Skin epidermis (tissue), 12 donors: ENCODE data around the gene MAML1.
A peak's percentile ranks its signal among the peaks of the same experiment; 100 is the strongest.

Source experiments
- H3K27ac ChIP-seq, 21 experiments: fragments of 200-600 bp; sonication (generic) in 11 of 21; one replicate each; pipeline ENCODE4 v1.5.0; 2020; ENCODE audit warnings: mild to moderate bottlenecking in 3 of 21, inconsistent platforms in 2 of 21, moderate library complexity in 2 of 21
- H3K4me3 ChIP-seq, 7 experiments: fragments of 200-600 bp; sonication (generic) in 2 of 7; one replicate each; pipeline ENCODE4 v1.5.0; 2020; ENCODE audit warnings: inconsistent platforms in 2 of 7, mild to moderate bottlenecking in 2 of 7, moderate library complexity in 1 of 7

The MAML1 gene

DNA sequence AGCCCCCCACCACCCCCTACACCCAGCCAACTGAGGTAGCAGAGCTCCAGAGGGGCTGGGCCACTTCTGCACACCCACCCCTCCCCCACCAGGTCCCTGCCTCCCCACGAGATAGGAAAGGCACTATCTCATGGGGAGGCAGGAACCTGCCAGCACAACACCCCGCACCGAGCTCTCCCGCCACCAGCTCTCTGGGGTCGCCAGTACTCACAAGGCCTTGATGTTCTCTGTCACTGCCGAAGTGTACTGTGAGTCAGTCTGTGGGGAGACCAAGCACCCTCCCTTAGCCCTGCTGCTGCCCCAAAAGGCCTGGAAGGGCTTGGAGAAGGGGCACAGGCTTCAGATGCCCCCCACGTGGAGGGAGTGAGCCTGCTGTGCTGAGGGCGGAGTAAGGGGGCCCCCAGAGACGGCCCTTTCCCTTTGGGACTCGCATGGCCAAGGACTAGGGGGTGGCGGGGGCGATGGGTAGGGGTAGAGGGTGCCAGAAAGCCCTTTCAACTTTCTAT, 68.1 kb downstream of the MAML1 start:
- Histone ChIP-seq H3K27ac (no peak overlapping the region), H3K4me3 (no peak overlapping the region)

DNA sequence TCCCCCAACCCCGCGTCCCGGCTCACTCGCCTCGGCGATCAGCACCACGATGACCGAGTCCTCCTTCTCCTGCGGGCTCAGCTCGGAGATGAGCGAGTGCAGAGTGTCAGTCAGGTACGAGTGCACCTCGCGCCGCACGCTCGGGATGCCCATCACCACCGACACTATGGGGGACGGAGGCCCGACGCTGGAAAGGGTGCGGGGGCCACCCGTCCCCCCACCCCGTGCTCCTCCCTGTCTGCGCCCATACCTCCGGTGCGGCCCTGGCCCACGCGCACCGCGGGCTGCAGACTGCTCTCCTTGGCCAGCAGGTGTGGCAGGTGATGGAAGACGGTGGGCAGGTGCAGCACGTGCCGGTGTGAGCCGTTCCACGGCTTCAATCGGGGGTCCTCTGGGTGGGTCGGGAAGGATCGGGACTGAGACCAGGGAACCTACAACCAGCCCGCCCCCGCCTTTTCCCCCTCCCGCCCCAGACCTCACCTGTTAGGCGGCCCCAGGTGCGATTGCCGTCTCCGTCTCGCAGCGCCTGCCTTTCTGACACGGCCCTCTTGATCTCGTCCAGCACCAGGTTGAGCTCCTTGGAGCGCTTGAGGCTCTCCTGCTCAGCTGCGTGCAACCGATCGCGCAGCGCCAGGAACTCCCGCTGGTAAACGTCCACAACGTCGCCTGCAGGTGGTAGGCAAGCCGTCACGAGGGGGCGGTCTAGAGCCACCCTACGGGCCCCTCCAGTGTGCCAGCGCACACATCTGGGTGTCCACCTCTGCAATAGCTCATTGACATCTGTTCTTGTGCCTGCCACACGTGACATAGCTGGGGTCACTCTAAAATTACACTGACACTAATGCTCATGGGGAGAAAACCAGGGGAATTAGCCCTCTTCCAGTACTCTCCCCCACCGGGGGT, 68.9 kb downstream of the MAML1 start:
- H3K27ac ChIP-seq = no peak overlapping the region
- no peak overlapping the region for H3K4me3 ChIP-seq

DNA sequence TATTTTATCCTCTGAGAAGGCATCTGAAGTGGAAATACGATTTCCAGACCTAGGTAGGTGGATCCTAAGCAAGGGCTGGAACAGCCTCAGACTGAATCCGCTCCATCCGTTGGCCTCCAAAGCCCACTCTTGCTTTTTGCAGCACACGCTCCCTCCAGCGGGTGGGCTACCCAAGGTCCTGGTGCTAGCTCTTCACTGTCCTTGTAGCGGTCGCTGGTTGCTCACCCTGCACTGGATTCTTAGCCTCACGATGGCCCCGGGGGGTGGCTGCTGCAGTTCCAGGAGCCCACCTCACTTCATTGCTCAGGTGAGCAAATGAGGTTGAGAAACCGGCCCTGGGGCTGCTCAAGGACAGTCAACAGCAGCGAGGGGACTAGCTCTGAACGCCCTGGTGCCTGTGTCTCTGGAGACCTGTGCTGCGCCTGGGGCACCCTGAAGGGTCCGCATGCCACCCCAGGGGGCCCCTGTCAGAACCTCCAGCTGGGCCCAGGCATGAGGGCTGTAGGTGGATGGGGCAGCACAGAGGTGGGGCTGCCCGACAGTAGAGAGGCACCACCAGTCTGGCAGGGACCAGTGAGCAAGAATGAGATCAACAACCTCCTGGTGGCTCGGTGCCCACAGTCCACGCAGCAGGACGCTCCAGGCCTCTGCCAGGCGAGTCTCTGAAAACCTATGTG, 69.7 kb downstream of the MAML1 start:
- H3K4me3 ChIP-seq = no peak overlapping the region
- peak overlapping the region in 1 of 21 experiments; percentile 27 for H3K27ac ChIP-seq

GRCh38 chr5:179802950-179803562, 70.4 kb downstream of the MAML1 start:
- peak overlapping the region in 8 of 21 experiments; percentile 9 to 96 (median 40) for H3K27ac ChIP-seq
- H3K4me3 ChIP-seq = no peak overlapping the region

- Histone ChIP-seq H3K27ac (peak overlapping the region in 12 of 21 experiments; percentile 1 to 96 (median 51)), H3K4me3 (no peak overlapping the region)
Observed at GRCh38 chr5:179803651-179804554, 71.3 kb downstream of the MAML1 start.

GRCh38 chr5:179804555-179804947, 71.9 kb downstream of the MAML1 start:
- peak overlapping the region in 2 of 7 experiments; percentile 92 to 93 for H3K4me3 ChIP-seq
- peak overlapping the region in 11 of 21 experiments; percentile 16 to 96 (median 91) for H3K27ac ChIP-seq

DNA sequence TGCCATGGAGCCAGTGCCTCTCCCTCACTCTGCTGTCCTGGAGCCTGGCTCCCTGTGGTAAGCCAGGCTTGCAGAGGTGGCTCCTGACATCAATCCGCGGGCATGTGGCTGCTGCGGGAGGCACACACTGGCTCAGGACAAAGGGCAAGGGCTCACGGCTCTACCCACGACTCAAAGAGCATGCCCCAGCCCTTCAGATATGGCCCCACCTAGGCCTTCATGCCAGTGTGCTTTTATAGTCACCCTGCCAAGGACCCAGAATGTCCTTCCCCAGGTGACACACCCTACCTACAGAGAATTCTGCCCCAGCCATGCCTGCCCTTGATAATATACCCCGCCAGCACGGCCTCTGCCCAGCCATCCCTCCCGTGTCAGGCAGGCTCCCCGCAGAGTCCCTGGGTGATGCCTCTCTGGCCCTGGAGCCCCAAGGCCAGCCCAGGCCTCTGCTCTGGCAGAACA, 72.5 kb downstream of the MAML1 start:
- Histone ChIP-seq H3K4me3 (peak overlapping the region; percentile 71 to 95 (median 92)), H3K27ac (peak overlapping the region in 18 of 21 experiments; percentile 87 to 96 (median 91))

- H3K27ac ChIP-seq = peak overlapping the region; percentile 87 to 96 (median 91)
Observed at GRCh38 chr5:179805529-179806249, 73.1 kb downstream of the MAML1 start.

GRCh38 chr5:179806250-179807048, 73.8 kb downstream of the MAML1 start, which contains the start of gene MGAT4B:
TSS of gene MGAT4B (minus strand) at chr5:179806866. CDS start at chr5:179806583, 283 bp downstream.
- peak within 1 kb of the TSS; percentile 71 to 95 (median 92) for H3K4me3 ChIP-seq
- peak within 1 kb of the TSS; percentile 87 to 96 (median 91) for H3K27ac ChIP-seq

More at GRCh38 chr5:179805529-179806249, 73.1 kb downstream of the MAML1 start:
- H3K4me3 ChIP-seq = peak overlapping the region; percentile 71 to 95 (median 92)

GRCh38 chr5:179812135-179812825, 79.7 kb downstream of the MAML1 start:
- Histone ChIP-seq H3K27ac (no peak overlapping the region), H3K4me3 (no peak overlapping the region)

DNA sequence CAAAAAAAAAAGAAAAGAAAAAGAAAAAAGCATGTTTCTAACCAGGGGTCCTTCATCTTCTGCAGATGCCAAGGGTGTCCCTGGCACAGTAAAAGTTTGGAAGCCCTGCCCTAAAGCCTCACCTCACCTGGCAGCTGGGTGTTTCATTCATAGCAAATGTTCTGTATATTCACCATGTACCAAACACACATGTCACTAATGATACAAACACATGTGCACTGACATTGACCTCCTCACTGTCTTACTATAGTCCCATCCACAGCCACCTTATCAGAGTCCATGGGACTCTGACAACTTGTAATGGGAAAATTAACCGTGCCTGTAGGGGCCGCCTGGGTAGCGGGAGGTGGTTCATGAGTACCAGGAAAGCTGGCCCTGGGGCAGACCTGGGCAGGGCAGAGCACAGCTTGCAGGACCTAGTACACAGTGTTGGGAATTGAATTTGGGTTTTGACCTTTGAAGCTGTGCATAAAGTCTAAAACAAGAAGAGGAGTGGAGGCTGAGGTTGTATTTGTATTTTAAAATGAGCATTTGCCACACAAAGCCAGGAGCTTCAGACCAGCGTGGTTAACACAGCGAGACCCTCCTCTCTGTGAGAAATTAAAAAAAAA, 80.5 kb downstream of the MAML1 start:
- no peak overlapping the region for H3K4me3 ChIP-seq
- H3K27ac ChIP-seq = no peak overlapping the region

- Histone ChIP-seq H3K4me3 (no peak overlapping the region), H3K27ac (no peak overlapping the region)
Observed at GRCh38 chr5:179814090-179814489, 81.5 kb downstream of the MAML1 start.

GRCh38 chr5:179815491-179816249, 83.0 kb downstream of the MAML1 start:
- Histone ChIP-seq H3K27ac (no peak overlapping the region), H3K4me3 (no peak overlapping the region)

- H3K27ac ChIP-seq = peak overlapping the region in 15 of 21 experiments; percentile 13 to 99 (median 62)
- peak overlapping the region; percentile 21 to 50 (median 36) for H3K4me3 ChIP-seq
Observed at GRCh38 chr5:179816401-179816795, 83.8 kb downstream of the MAML1 start.

- H3K4me3 ChIP-seq = peak overlapping the region; percentile 21 to 50 (median 36)
- H3K27ac ChIP-seq = peak overlapping the region in 17 of 21 experiments; percentile 13 to 99 (median 62)
Observed at GRCh38 chr5:179816796-179817469, 84.3 kb downstream of the MAML1 start.
